H9 (cell line): ENCODE results near the gene C1QB. TPM values are rescaled to one million over a fixed set of nuclear protein-coding genes. Genes with fewer than 3 reads are reported as not detected.
A peak's percentile ranks its signal among the peaks of the same experiment; 100 is the strongest.

Experiments used
- DNase-seq: peaks from one replicate; pipeline ENCODE4 v3.0.0-alpha.2; 2017
- H2AFZ ChIP-seq: one replicate; pipeline ENCODE4 v1.6.1; 2013; ENCODE audit warnings: mild to moderate bottlenecking, low read length, control low read depth, moderate library complexity
- H2AK5ac ChIP-seq: 2 replicates; pipeline ENCODE4 v1.6.1; 2013; ENCODE audit warnings: low read length, control low read depth, mixed read lengths; ENCODE audit not compliant: insufficient read length
- H2BK120ac ChIP-seq: one replicate; pipeline ENCODE4 v1.6.1; 2013; ENCODE audit warnings: low read depth, mild to moderate bottlenecking, low read length, control low read depth, inconsistent platforms; ENCODE audit not compliant: poor library complexity, severe bottlenecking
- H2BK12ac ChIP-seq: 2 replicates; pipeline ENCODE4 v1.6.1; 2013; ENCODE audit warnings: low read length, control low read depth, mixed read lengths, low read depth; ENCODE audit not compliant: insufficient read length
- H2BK15ac ChIP-seq: 2 replicates; pipeline ENCODE4 v1.6.1; 2013; ENCODE audit warnings: low read depth, low read length, control low read depth
- H2BK20ac ChIP-seq: one replicate; pipeline ENCODE4 v1.6.1; 2013; ENCODE audit warnings: low read depth, mild to moderate bottlenecking, low read length, control low read depth, inconsistent platforms; ENCODE audit not compliant: poor library complexity, severe bottlenecking
- H2BK5ac ChIP-seq: 2 replicates; pipeline ENCODE4 v1.6.1; 2013; ENCODE audit warnings: low read length, control low read depth, mixed read lengths; ENCODE audit not compliant: insufficient read length
- H3K14ac ChIP-seq: 2 replicates; pipeline ENCODE4 v1.6.1; 2013; ENCODE audit warnings: low read length, control low read depth; ENCODE audit not compliant: insufficient read depth
- H3K18ac ChIP-seq: 2 replicates; pipeline ENCODE4 v1.6.1; 2013; ENCODE audit warnings: low read depth, mild to moderate bottlenecking, mixed read lengths, low read length, control low read depth; ENCODE audit not compliant: insufficient read length
- H3K23ac ChIP-seq: 2 replicates; pipeline ENCODE4 v1.6.1; 2013; ENCODE audit warnings: low read length, control low read depth, mixed read lengths, low read depth; ENCODE audit not compliant: insufficient read length
- H3K23me2 ChIP-seq: 2 replicates; pipeline ENCODE4 v1.6.1; 2013; ENCODE audit warnings: low read depth, mild to moderate bottlenecking, mixed read lengths, low read length, control low read depth; ENCODE audit not compliant: insufficient read length, poor library complexity, severe bottlenecking
- H3K27ac ChIP-seq: 2 replicates; pipeline ENCODE4 v1.5.1; 2013; ENCODE audit warnings: low read length, control low read depth, mixed read lengths, low read depth; ENCODE audit not compliant: insufficient read length
- H3K27me3 ChIP-seq: 2 replicates; pipeline ENCODE4 v1.6.1; 2013; ENCODE audit warnings: low read length, control low read depth, inconsistent platforms; ENCODE audit not compliant: insufficient read depth
- H3K4ac ChIP-seq: 2 replicates; pipeline ENCODE4 v1.6.1; 2013; ENCODE audit warnings: low read depth, mild to moderate bottlenecking, control low read depth, inconsistent platforms, low read length, moderate library complexity
- H3K4me1 ChIP-seq: 2 replicates; pipeline ENCODE4 v1.6.1; 2013; ENCODE audit warnings: low read length, control low read depth, inconsistent platforms; ENCODE audit not compliant: insufficient read depth
- H3K4me2 ChIP-seq: 2 replicates; pipeline ENCODE4 v1.6.1; 2013; ENCODE audit warnings: low read length, control low read depth, mixed read lengths; ENCODE audit not compliant: insufficient read length, insufficient read depth
- H3K56ac ChIP-seq: 2 replicates; pipeline ENCODE4 v1.6.1; 2013; ENCODE audit warnings: low read depth, mild to moderate bottlenecking, mixed read lengths, low read length, control low read depth; ENCODE audit not compliant: insufficient read length
- H3K79me1 ChIP-seq: 2 replicates; pipeline ENCODE4 v1.6.1; 2013; ENCODE audit warnings: low read depth, mild to moderate bottlenecking, moderate library complexity, low read length, control low read depth, inconsistent platforms; ENCODE audit not compliant: insufficient read depth, poor library complexity, severe bottlenecking
- H3K79me2 ChIP-seq: 2 replicates; pipeline ENCODE4 v1.6.1; 2013; ENCODE audit warnings: low read length, control low read depth, inconsistent platforms; ENCODE audit not compliant: insufficient read depth
- H3K9ac ChIP-seq: 2 replicates; pipeline ENCODE4 v1.6.1; 2013; ENCODE audit warnings: low read length, control low read depth, mixed read lengths; ENCODE audit not compliant: insufficient read length; ENCODE audit errors: extremely low read depth
- H3K9me3 ChIP-seq: one replicate; pipeline ENCODE4 v1.6.1; 2013; ENCODE audit warnings: low read depth, low read length, inconsistent platforms; ENCODE audit not compliant: control insufficient read depth
- H3T11ph ChIP-seq: one replicate; pipeline ENCODE4 v1.6.1; 2013; ENCODE audit warnings: mild to moderate bottlenecking, low read length, control low read depth, inconsistent platforms
- H4K20me1 ChIP-seq: one replicate; pipeline ENCODE4 v1.6.1; 2013; ENCODE audit not compliant: control insufficient read depth, insufficient read length, insufficient read depth
- H4K5ac ChIP-seq: 2 replicates; pipeline ENCODE4 v1.6.1; 2013; ENCODE audit warnings: low read depth, mild to moderate bottlenecking, mixed read lengths, low read length, control low read depth; ENCODE audit not compliant: insufficient read length
- H4K8ac ChIP-seq: replicated peaks from 2 replicates; pipeline ENCODE4 v1.6.1; 2013; ENCODE audit warnings: low read length, control low read depth, mixed read lengths, low read depth; ENCODE audit not compliant: insufficient read length
- H4K91ac ChIP-seq: 2 replicates; pipeline ENCODE4 v1.6.1; 2013; ENCODE audit warnings: low read depth, mild to moderate bottlenecking, moderate library complexity, mixed read lengths, low read length, control low read depth; ENCODE audit not compliant: insufficient read length
- H3K27ac Mint-ChIP-seq, 3 experiments: 2 replicates in 2 of 3; 3 replicates in 1 of 3; pipeline ENCODE4 v1.8.0; 2020 to 2021; ENCODE audit warnings: mixed read lengths in 3 of 3, mild to moderate bottlenecking in 1 of 3, moderate library complexity in 1 of 3
- H3K27me3 Mint-ChIP-seq: 2 replicates; pipeline ENCODE4 v1.8.0; 2021; ENCODE audit warnings: low read depth, mild to moderate bottlenecking, moderate library complexity, mixed read lengths
- H3K36me3 Mint-ChIP-seq, 3 experiments: 2 replicates in 2 of 3; 3 replicates in 1 of 3; pipeline ENCODE4 v1.8.0; 2020 to 2021; ENCODE audit warnings: low read depth in 3 of 3, mixed read lengths in 3 of 3; ENCODE audit not compliant: insufficient read depth in 1 of 3
- H3K4me1 Mint-ChIP-seq, 2 experiments: 2 replicates each; pipeline ENCODE4 v1.8.0; 2020; ENCODE audit warnings: mixed read lengths in 2 of 2
- H3K4me3 Mint-ChIP-seq, 2 experiments: 2 replicates in 1 of 2; 3 replicates in 1 of 2; pipeline ENCODE4 v1.8.0; 2020 to 2021; ENCODE audit warnings: mild to moderate bottlenecking in 2 of 2, mixed read lengths in 2 of 2, moderate library complexity in 1 of 2
- H3K9me3 Mint-ChIP-seq, 2 experiments: 2 replicates in 1 of 2; 3 replicates in 1 of 2; pipeline ENCODE4 v1.8.0; 2020; ENCODE audit warnings: mild to moderate bottlenecking in 2 of 2, mixed read lengths in 2 of 2, moderate library complexity in 1 of 2
- WGBS: extraction: QIAGEN DNeasy Blood & Tissue Kit; methylation state at CpG from one replicate; pipeline ENCODE4 v1.1.7; 2013; ENCODE audit warnings: missing lambda C conversion rate, low lambda C conversion rate, mixed read lengths; ENCODE audit not compliant: insufficient read length; ENCODE audit errors: extremely low coverage; 5-methylcytosine and 5-hydroxymethylcytosine counted together
- total RNA-seq: library from RNA; stranded (reverse); gene quantifications from 2 replicates; pipeline ENCODE4 v1.2.1, GENCODE V29; 2021
- TF ChIP-seq, protein P1 (sequence below): fragments of 200-600 bp; sonication (generic); conservative IDR thresholded peaks from 3 replicates; pipeline ENCODE4 v1.8.0; 2021; ENCODE audit warnings: antibody characterized with exemption, mild to moderate bottlenecking

The C1QB gene
- total RNA-seq, 1 experiment from 2014 or later, result not detected

DNA sequence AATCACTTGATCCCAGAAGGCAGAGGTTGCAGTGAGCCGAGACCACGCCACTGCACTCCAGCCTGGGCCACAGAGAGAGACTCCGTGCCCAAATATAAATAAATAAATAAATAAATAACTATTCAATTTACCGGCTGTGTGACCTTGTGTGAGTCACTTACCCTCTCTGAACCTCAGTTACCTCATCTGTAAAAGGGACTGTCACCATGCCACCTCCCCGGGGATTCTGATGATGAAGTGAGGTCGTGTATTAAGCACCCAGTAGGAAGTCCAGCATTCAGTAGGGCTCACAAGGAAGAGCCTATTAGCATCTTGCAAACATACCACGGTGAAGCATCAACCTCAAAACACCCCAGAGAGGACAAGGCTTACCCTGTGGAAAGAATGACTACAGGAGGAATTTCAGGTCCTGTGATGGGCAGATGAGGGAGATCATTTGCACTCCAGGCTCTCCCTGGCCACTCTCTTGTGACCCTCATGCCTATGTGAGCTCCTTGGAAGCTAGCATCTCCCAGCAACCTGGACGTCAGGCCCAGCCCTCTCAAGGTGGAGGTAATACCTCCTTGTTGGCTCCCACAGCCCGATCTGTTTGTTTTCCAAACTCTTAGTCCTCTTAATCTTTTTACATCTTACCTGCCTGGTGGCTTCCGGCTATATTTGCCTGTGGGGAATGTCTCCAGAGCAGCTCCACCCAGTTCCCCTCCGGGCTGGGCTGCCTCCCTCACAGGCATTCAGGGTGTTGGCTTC is 24.2 kb upstream of the C1QB start:
- no peaks in the 10 kb centered on the region for H3K79me1 ChIP-seq
- H4K91ac ChIP-seq, result no peak overlapping the region
- no peak overlapping the region for H3K14ac ChIP-seq
- H3K4ac ChIP-seq, result no peak overlapping the region
- H2AK5ac ChIP-seq, result no peak overlapping the region
- H3K27me3 Mint-ChIP-seq, result peaks cover 7% of the 10 kb centered on the region
- H3K36me3 Mint-ChIP-seq, result no peaks in the 10 kb centered on the region
- no peak overlapping the region for H3T11ph ChIP-seq
- H2BK120ac ChIP-seq, result no peak overlapping the region
- no peak overlapping the region for H3K27ac ChIP-seq
- no peaks in the 10 kb centered on the region for H3K23me2 ChIP-seq
- DNase-seq, result no peak
- no peak overlapping the region for H2BK12ac ChIP-seq
- H2BK20ac ChIP-seq, result no peak overlapping the region
- no peaks in the 10 kb centered on the region for H3K9me3 ChIP-seq
- H2AFZ ChIP-seq, result no peak overlapping the region
- H3K23ac ChIP-seq, result no peak overlapping the region
- H3K27ac Mint-ChIP-seq, result peak overlapping the region in 2 of 3 experiments; percentile 87 to 95; a peak in 3 of 7 replicates
- no peak overlapping the region for H3K56ac ChIP-seq
- no CpG with 5 or more reads among the region's 11 CpGs for WGBS
- no peak overlapping the region for H3K9ac ChIP-seq
- peaks cover 58 to 70% of the 10 kb centered on the region in 2 experiments for H3K4me1 Mint-ChIP-seq
- no peaks in the 10 kb centered on the region for H4K20me1 ChIP-seq
- no peaks in the 10 kb centered on the region for H3K79me2 ChIP-seq
- no peaks in the 10 kb centered on the region for H3K27me3 ChIP-seq
- H2BK5ac ChIP-seq, result no peak overlapping the region
- H3K4me3 Mint-ChIP-seq, result no peak overlapping the region; a peak in 2 of 5 replicates
- H2BK15ac ChIP-seq, result no peak overlapping the region
- peaks cover 0 to 6% of the 10 kb centered on the region in 2 experiments; a peak in 1 of 5 replicates for H3K9me3 Mint-ChIP-seq
- H3K4me1 ChIP-seq, result peaks cover 5% of the 10 kb centered on the region
- no peak overlapping the region for H3K4me2 ChIP-seq
- H4K8ac ChIP-seq, result no peak overlapping the region
- no peak overlapping the region for H4K5ac ChIP-seq
- TF ChIP-seq, protein P1, sequence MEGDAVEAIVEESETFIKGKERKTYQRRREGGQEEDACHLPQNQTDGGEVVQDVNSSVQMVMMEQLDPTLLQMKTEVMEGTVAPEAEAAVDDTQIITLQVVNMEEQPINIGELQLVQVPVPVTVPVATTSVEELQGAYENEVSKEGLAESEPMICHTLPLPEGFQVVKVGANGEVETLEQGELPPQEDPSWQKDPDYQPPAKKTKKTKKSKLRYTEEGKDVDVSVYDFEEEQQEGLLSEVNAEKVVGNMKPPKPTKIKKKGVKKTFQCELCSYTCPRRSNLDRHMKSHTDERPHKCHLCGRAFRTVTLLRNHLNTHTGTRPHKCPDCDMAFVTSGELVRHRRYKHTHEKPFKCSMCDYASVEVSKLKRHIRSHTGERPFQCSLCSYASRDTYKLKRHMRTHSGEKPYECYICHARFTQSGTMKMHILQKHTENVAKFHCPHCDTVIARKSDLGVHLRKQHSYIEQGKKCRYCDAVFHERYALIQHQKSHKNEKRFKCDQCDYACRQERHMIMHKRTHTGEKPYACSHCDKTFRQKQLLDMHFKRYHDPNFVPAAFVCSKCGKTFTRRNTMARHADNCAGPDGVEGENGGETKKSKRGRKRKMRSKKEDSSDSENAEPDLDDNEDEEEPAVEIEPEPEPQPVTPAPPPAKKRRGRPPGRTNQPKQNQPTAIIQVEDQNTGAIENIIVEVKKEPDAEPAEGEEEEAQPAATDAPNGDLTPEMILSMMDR, result no peak
- H3K18ac ChIP-seq, result no peak overlapping the region
